Neural progenitor cell (in vitro differentiated cells): Measurements from ENCODE around the gene PDE3B.

Experiments used
- CTCF ChIP-seq: fragments of 200-600 bp; sonication (generic); IDR thresholded peaks from 2 replicates; pipeline ENCODE4 v1.5.1; 2017; ENCODE audit warnings: antibody characterized with exemption, mild to moderate bottlenecking
- EZH2 ChIP-seq: fragments of 200-600 bp; sonication (generic); IDR thresholded peaks from 2 replicates; pipeline ENCODE4 v1.6.1; 2017; ENCODE audit warnings: antibody characterized with exemption, mild to moderate bottlenecking, moderate library complexity
- EZH2phosphoT487 ChIP-seq: fragments of 200-600 bp; sonication (generic); IDR thresholded peaks from 2 replicates; pipeline ENCODE4 v1.6.1; 2017; ENCODE audit warnings: antibody characterized with exemption

- TF ChIP-seq CTCF (no peak), EZH2 (no peak), EZH2phosphoT487 (no peak)
Observed at GRCh38 chr11:14698771-14699170, 55.2 kb downstream of the PDE3B start.
